ENCODE measurements around the gene RBM15B. TPM values are rescaled to one million over a fixed set of nuclear protein-coding genes. Genes with fewer than 3 reads are reported as not detected.

Gene RBM15B
- polyA plus RNA-seq, 1 donor from 2014 or later: 24.1 TPM

- no peaks in the 10 kb centered on the region for H3K9me3 ChIP-seq (ENCODE audit: low read length)
- TF ChIP-seq REST (IDR thresholded peaks at IDR 0.05; ENCODE audit: borderline replicate concordance): no peak
- no peak for TF ChIP-seq EZH2 (IDR thresholded peaks at IDR 0.05; ENCODE audit: borderline replicate concordance, insufficient read depth, low read length, poor library complexity, severe bottlenecking)
- TF ChIP-seq RAD21 (conservative IDR thresholded peaks at IDR 0.05): no peak
- no peak for TF ChIP-seq EP300 (conservative IDR thresholded peaks at IDR 0.05; ENCODE audit: poor library complexity, severe bottlenecking)
- no peak for TF ChIP-seq POLR2AphosphoS5 (IDR thresholded peaks at IDR 0.05)
- no peak for TF ChIP-seq CTCF (IDR thresholded peaks at IDR 0.05; ENCODE audit: poor library complexity, severe bottlenecking)
- TF ChIP-seq MXI1 (conservative IDR thresholded peaks at IDR 0.05; ENCODE audit: poor library complexity, severe bottlenecking): no peak
- no peak for TF ChIP-seq SMC3 (conservative IDR thresholded peaks at IDR 0.05; ENCODE audit: poor library complexity)
- TF ChIP-seq TAF1 (IDR thresholded peaks at IDR 0.05; ENCODE audit: low read depth): no peak
- no peak overlapping the region for H3K9ac ChIP-seq (ENCODE audit: low read length)
- peaks cover 6% of the 10 kb centered on the region for H3K36me3 ChIP-seq (ENCODE audit: insufficient read depth, low read length)
- no peaks in the 10 kb centered on the region for H3K9me2 ChIP-seq (ENCODE audit: insufficient read depth, low read length)
- H3K4me3 ChIP-seq (ENCODE audit: low read length): no peak overlapping the region
- H3K79me2 ChIP-seq (replicated peaks; ENCODE audit: insufficient read depth, low read length): no peaks in the 10 kb centered on the region
- no peaks in the 10 kb centered on the region for H3F3A ChIP-seq (ENCODE audit: insufficient read depth, low read length, poor library complexity, severe bottlenecking)
- H3K27me3 ChIP-seq (ENCODE audit: insufficient read depth, low read depth, low read length): no peaks in the 10 kb centered on the region
- no peaks in the 10 kb centered on the region for H4K20me1 ChIP-seq (ENCODE audit: insufficient read depth)
- no peak overlapping the region for H3K4me2 ChIP-seq (ENCODE audit: low read length)
- H2AFZ ChIP-seq (ENCODE audit: low read depth, low read length): no peak overlapping the region
- no peak overlapping the region for H3K27ac ChIP-seq (ENCODE audit: low read length)
These were observed 17.7 kb downstream of the RBM15B start for GRCh38 chr3:51408813-51409212.

- no peaks in the 10 kb centered on the region for H3K9me2 ChIP-seq (ENCODE audit: insufficient read depth, low read length)
- no peak overlapping the region for H3K4me2 ChIP-seq (ENCODE audit: low read length)
- TF ChIP-seq EZH2 (IDR thresholded peaks at IDR 0.05; ENCODE audit: borderline replicate concordance, insufficient read depth, low read length, poor library complexity, severe bottlenecking) (no peak), SMC3 (conservative IDR thresholded peaks at IDR 0.05; ENCODE audit: poor library complexity) (no peak), TAF1 (IDR thresholded peaks at IDR 0.05; ENCODE audit: low read depth) (no peak), POLR2AphosphoS5 (IDR thresholded peaks at IDR 0.05) (no peak)
- no peaks in the 10 kb centered on the region for H3K9me3 ChIP-seq (ENCODE audit: low read length)
- no peaks in the 10 kb centered on the region for H4K20me1 ChIP-seq (ENCODE audit: insufficient read depth)
- H3K9ac ChIP-seq (ENCODE audit: low read length): no peak overlapping the region
- H3K4me3 ChIP-seq (ENCODE audit: low read length): no peak overlapping the region
- H3F3A ChIP-seq (ENCODE audit: insufficient read depth, low read length, poor library complexity, severe bottlenecking): no peaks in the 10 kb centered on the region
- H3K27me3 ChIP-seq (ENCODE audit: insufficient read depth, low read depth, low read length): no peaks in the 10 kb centered on the region
- no peaks in the 10 kb centered on the region for H3K79me2 ChIP-seq (replicated peaks; ENCODE audit: insufficient read depth, low read length)
- no peak overlapping the region for H3K27ac ChIP-seq (ENCODE audit: low read length)
- no peaks in the 10 kb centered on the region for H3K36me3 ChIP-seq (ENCODE audit: insufficient read depth, low read length)
- H2AFZ ChIP-seq (ENCODE audit: low read depth, low read length): no peak overlapping the region
These were observed 31.1 kb downstream of the RBM15B start for GRCh38 chr3:51422211-51422610.
